ENCODE measurements around the gene SRSF1. TPM values are rescaled to one million over a fixed set of nuclear protein-coding genes. Genes with fewer than 3 reads are reported as not detected.

SRSF1 gene
- total RNA-seq, 2 experiments from 2014 or later, result 271 to 368 TPM

DNA sequence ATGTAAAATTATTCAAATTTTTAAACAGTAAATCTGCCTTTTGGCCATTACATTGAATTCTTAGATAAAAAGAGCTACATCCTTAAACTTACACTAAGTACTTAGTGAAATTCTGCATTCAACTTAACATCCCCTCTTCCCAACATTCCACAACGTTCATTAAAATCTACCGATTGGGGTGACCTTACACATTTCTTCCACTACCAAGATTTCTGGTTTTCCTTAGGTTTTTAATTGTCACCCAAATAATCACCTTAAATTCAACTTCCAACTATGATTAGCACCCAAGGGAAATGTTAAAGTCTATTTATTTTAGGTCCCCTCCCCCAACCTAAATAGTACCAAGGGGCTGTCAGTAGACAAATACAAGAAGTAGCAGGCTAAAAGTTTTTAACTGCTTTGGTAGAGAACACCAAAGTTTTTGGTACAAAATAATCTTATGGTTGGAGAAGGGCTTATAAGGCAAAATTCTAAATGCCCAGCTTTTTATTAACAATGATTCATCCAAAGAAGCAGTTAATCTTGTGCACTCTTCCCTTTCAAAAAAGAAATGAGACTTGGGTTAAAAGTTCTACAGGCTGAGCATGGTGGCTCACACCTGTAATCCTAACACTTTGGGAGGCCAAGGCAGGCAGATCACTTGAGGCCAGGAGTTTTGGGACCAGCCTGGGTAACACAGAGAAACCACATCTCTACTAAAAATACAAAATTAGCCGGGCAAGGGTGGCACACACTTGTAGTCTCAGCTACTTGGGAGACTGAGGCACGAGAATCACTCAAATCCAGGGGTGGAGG is 4.7 kb downstream of the SRSF1 start:
- ChIA-PET CTCF (interaction anchor here (0.9 to 15.7 kb wide), 8 partner anchors 12 to 235 kb away, joined by 3 to 249 read pairs (median 34); partner anchors contain the start of genes MRPS23 and VEZF1), POLR2A (interaction anchor here (0.7 to 1.7 kb wide), 6 partner anchors 13 to 147 kb away, joined by 3 to 6 read pairs (median 4); no protein-coding TSS in a partner anchor)
- ATAC-seq (no peak), DNase-seq (no peak)
- Mint-ChIP-seq H3K4me3 (peak overlapping the region; percentile 100), H3K4me1 (peaks cover 74% of the 10 kb centered on the region), H3K27me3 (no peaks in the 10 kb centered on the region), H3K9me3 (ENCODE audit: low read depth) (no peaks in the 10 kb centered on the region), H3K27ac (peak overlapping the region; percentile 86), H3K36me3 (ENCODE audit: low read depth) (peaks cover 78% of the 10 kb centered on the region)
- intact Hi-C loops (cut with DNase I, micrococcal nuclease), result no loop called here

DNA sequence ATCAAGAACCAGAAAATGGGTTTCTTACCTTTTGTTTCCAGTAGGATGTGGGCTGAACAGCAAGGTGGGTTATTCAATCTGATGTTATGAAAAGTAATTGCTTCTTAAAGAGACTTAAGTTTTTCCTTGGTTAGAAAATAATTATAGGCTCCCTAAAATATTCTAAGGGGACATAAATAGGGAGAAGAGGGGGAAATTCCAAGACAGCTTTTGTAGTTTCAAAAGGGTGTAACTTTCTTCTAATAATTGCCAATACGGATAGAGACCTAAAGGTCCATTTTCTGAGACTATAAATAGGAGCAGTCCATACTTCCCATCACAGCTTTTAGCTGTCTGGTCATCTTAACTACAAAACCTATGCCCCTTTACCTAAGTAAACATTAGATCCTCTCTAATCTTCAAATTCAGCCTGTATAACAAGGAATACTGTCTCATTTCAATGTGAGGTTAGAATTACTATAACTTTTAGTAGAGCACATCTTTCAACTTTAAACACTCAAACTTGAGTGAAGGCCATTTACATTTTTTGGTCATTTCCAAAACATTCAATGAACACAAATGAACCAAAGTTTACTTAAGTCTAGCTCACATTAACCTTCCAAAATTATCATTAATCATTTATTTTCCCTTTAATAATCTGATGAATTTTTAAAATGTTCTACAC is 5.5 kb downstream of the SRSF1 start:
- H3K27me3 Mint-ChIP-seq, result no peaks in the 10 kb centered on the region
- no peak for ATAC-seq
- intact Hi-C loops (cut with DNase I, micrococcal nuclease), result no loop called here
- no peak for DNase-seq
- peaks cover 80% of the 10 kb centered on the region for H3K36me3 Mint-ChIP-seq (ENCODE audit: low read depth)
- POLR2A ChIA-PET, result interaction anchor here (0.7 to 1.7 kb wide), 3 partner anchors 15 to 81 kb away, joined by 3 to 6 read pairs (median 3); no protein-coding TSS in a partner anchor
- H3K4me3 Mint-ChIP-seq, result no peak overlapping the region
- peak overlapping the region; percentile 59 for H3K27ac Mint-ChIP-seq
- peaks cover 81% of the 10 kb centered on the region for H3K4me1 Mint-ChIP-seq
- CTCF ChIA-PET, result interaction anchor here (0.9 to 15.7 kb wide), 9 partner anchors 12 to 236 kb away, joined by 3 to 249 read pairs (median 7); partner anchors contain the start of genes MRPS23 and VEZF1
- no peaks in the 10 kb centered on the region for H3K9me3 Mint-ChIP-seq (ENCODE audit: low read depth)

GRCh38 chr17:57999496-58000017 is 7.5 kb downstream of the SRSF1 start:
- Mint-ChIP-seq H3K9me3 (ENCODE audit: low read depth) (no peaks in the 10 kb centered on the region), H3K27me3 (no peaks in the 10 kb centered on the region), H3K4me3 (no peak overlapping the region), H3K36me3 (ENCODE audit: low read depth) (peaks cover 65% of the 10 kb centered on the region), H3K4me1 (peaks cover 88% of the 10 kb centered on the region), H3K27ac (peak overlapping the region; percentile 85)
- ATAC-seq, result peak; percentile 60
- ChIA-PET CTCF (interaction anchor here (0.7 to 15.7 kb wide), 39 partner anchors 7 to 318 kb away, joined by 3 to 249 read pairs (median 5); partner anchors contain the start of genes MRPS23, SRSF1 and VEZF1), POLR2A (interaction anchor here (1.0 to 1.3 kb wide), 9 partner anchors 8 to 150 kb away, joined by 3 to 6 read pairs (median 3); partner anchors contain the start of genes DYNLL2, MRPS23 and SRSF1)
- intact Hi-C loops (cut with DNase I, micrococcal nuclease), result loop anchor here (1.0 to 2.0 kb wide), 4 partner anchors 8 to 107 kb away; partner anchors contain the start of genes DYNLL2 (in 1 of the 2) and SRSF1 (in 1 of the 2)
- no peak for DNase-seq

DNA sequence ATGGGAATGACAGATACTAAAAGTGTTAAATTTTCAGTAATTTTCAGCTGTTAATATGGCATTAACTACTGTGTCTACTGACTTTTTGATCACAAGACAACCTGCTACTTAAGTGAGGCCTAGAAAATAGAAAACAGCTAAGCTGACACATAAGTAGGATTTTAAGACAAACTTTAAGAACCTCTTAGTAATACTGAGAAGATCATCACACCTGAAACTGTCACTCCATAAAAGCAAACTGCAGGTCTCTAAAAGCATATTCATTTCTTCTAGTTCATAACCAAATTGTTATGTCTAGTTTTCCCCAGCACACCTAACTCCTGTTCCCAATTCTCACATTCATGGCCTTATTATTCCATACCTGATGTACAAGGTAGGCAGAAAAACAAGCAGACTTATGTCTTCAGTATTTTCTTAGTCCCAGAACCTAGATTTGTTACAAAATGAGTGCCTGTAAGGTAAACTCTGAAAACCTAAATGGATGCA is 8.0 kb downstream of the SRSF1 start:
- Mint-ChIP-seq H3K36me3 (ENCODE audit: low read depth) (peaks cover 61% of the 10 kb centered on the region), H3K9me3 (ENCODE audit: low read depth) (no peaks in the 10 kb centered on the region), H3K27ac (peak overlapping the region; percentile 85), H3K27me3 (no peaks in the 10 kb centered on the region), H3K4me3 (no peak overlapping the region), H3K4me1 (peaks cover 90% of the 10 kb centered on the region)
- DNase-seq, result no peak
- CTCF ChIA-PET, result interaction anchor here (0.7 to 15.7 kb wide), 34 partner anchors 8 to 305 kb away, joined by 3 to 249 read pairs (median 6); partner anchors contain the start of genes MRPS23, SRSF1 and VEZF1
- intact Hi-C loops (cut with DNase I, micrococcal nuclease), result loop anchor here (1.0 to 2.0 kb wide), 4 partner anchors 8 to 107 kb away; partner anchors contain the start of genes DYNLL2 (in 1 of the 2) and SRSF1 (in 1 of the 2)
- ATAC-seq, result peak; percentile 32
- POLR2A ChIA-PET, result interaction anchor here (1.0 to 1.3 kb wide), 9 partner anchors 8 to 149 kb away, joined by 3 to 6 read pairs (median 3); partner anchors contain the start of genes DYNLL2, MRPS23 and SRSF1

- ChIA-PET POLR2A (interaction anchor here (0.7 to 2.4 kb wide), 4 partner anchors 8 to 42 kb away, joined by 3 to 15 read pairs (median 6); partner anchors contain the start of genes CUEDC1 and SRSF1), CTCF (interaction anchor here (0.7 to 15.7 kb wide), 10 partner anchors 7 to 164 kb away, joined by 3 to 249 read pairs (median 23); partner anchors contain the start of genes MRPS23, SRSF1 and VEZF1)
- DNase-seq (no peak), ATAC-seq (no peak)
- Mint-ChIP-seq H3K4me3 (no peak overlapping the region), H3K9me3 (ENCODE audit: low read depth) (no peaks in the 10 kb centered on the region), H3K36me3 (ENCODE audit: low read depth) (peaks cover 45% of the 10 kb centered on the region), H3K27ac (peak overlapping the region; percentile 73), H3K27me3 (no peaks in the 10 kb centered on the region), H3K4me1 (peaks cover 85% of the 10 kb centered on the region)
- intact Hi-C loops (cut with DNase I, micrococcal nuclease), result no loop called here
Observed at GRCh38 chr17:57997085-57997809, 9.8 kb downstream of the SRSF1 start.

DNA sequence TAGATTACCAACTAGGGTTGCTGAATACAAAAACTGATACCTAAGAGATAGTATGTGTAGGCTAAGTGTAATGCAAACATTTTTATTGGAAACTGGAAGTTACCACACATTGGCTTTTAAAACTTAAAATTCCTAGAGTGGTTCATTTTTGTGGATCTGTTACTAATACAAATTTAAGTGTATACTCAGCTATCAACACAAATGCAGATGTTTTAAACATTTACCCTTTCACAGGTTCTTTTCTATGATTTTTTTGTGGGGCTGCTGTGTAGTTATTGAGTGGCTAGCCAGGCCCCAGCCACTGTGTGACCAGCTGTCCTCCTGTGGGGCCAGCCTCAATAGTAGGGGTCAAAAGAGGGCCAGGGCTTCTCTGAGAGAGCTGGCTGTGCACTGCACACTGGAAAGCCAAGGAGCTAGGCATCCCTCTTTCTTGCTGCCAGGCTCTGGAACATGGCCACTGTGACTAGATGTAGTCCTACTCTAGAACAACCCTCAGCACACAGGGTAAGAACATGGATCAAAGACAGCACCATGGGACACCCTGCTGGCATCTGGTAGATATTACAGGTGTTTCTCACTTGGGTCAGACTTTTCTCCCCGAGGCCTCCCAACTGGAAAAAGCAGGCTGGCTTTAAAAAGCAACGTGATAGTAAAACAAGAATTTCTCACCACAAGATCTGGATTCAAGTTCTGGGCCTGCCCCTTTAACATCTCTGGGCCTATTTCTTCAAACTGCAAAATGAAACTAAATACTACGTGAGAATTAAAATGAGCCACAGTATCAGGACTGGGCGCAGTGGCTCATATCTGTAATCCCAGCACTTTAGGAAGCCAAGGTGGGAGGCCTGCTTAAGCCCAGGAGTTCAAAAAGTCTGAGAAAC is 11.7 kb downstream of the SRSF1 start:
- H3K9me3 Mint-ChIP-seq (ENCODE audit: low read depth), result no peaks in the 10 kb centered on the region
- H3K4me3 Mint-ChIP-seq, result no peak overlapping the region
- ATAC-seq (peak; percentile 82), DNase-seq (peak; percentile 77)
- intact Hi-C loops (cut with DNase I, micrococcal nuclease), result loop anchor here (1.0 to 2.0 kb wide), 4 partner anchors 12 to 137 kb away; partner anchors contain the start of gene SRSF1 (in 2 of the 2)
- ChIA-PET CTCF (interaction anchor here (0.7 to 15.7 kb wide), 11 partner anchors 9 to 162 kb away, joined by 3 to 249 read pairs (median 4); partner anchors contain the start of genes MRPS23 and SRSF1), POLR2A (interaction anchor here (0.6 to 2.5 kb wide), 2 partner anchors 11 to 85 kb away, joined by 3 to 9 read pairs; partner anchors contain the start of gene SRSF1)
- peaks cover 68% of the 10 kb centered on the region for H3K4me1 Mint-ChIP-seq
- peak overlapping the region; percentile 21 for H3K27ac Mint-ChIP-seq
- peaks cover 34% of the 10 kb centered on the region for H3K36me3 Mint-ChIP-seq (ENCODE audit: low read depth)
- H3K27me3 Mint-ChIP-seq, result no peaks in the 10 kb centered on the region

DNA sequence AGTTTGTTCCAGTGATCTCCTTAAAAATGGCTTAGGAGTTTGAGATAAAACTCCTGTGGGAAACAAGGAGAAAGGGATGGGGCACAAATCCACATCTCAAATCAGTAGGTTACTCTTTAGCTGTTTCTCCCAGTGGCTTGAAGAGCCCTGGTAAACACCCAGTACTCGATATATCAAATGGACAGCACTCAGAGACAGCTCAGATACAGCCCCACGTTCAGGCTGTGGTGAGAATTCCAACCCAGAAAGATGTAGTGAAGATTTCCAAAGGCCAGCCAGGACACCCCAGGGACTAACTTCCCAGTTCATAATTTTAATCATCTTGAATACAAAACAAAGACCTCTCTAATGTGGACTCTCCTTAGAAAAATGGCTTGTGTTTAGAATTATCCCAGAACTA is 12.6 kb downstream of the SRSF1 start:
- POLR2A ChIA-PET, result interaction anchor here (2.5 kb wide), 1 partner anchor 12 kb away, joined by 9 read pairs; the partner anchor contains the start of gene SRSF1
- intact Hi-C loops (cut with DNase I, micrococcal nuclease), result loop anchor here in 1 of 2 experiments (2.0 kb wide), 1 partner anchor 102 kb away; no protein-coding TSS in a partner anchor
- H3K27ac Mint-ChIP-seq, result peak overlapping the region; percentile 49

DNA sequence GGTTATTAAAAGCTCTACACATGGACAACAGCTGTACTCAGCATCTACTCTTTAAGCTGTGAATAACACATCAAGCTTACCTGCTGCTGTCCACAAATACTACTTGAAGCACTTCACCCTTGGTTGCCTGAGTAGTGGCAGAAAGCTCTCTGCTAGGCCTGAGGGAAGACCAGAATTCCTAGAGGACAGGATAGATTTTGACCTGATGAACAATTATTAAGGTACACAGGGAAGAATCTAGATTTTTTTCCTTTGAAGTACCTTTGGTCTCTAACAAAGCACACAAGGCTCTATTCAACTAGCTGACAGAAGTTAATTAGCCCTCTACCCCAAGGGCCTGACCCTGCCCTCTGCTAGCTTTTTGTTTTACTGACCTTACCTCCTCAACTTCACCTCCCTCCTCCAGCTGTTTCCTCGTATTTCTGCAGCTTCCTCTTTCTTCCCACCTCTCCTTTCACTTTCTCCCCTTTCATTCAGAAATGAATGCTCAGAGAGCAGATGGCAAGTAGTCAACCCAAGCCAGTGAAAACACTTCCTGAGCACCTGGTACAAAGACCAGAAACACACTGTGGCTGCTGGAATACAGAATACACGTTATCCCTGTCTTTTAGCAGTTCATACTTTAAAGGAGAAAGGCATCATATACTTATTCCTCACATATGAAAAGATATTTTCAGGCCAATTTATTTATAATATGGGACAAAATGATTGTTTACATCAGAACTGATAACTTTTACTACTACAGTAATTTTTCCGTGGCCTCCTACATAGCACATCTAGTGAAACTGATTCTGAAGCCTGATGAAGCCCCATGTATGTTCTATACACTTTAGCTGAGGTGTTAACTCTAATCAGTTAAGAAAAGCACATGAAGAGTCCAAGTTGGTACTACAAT is 13.3 kb downstream of the SRSF1 start:
- H3K4me1 Mint-ChIP-seq, result peaks cover 61% of the 10 kb centered on the region
- H3K27me3 Mint-ChIP-seq, result no peaks in the 10 kb centered on the region
- DNase-seq, result no peak
- POLR2A ChIA-PET, result interaction anchor here (0.7 to 2.5 kb wide), 3 partner anchors 10 to 33 kb away, joined by 3 to 9 read pairs (median 4); partner anchors contain the start of gene SRSF1
- CTCF ChIA-PET, result interaction anchor here (0.6 to 15.7 kb wide), 12 partner anchors 8 to 161 kb away, joined by 3 to 249 read pairs (median 6); partner anchors contain the start of gene MRPS23
- no peak for ATAC-seq
- peaks cover 27% of the 10 kb centered on the region for H3K36me3 Mint-ChIP-seq (ENCODE audit: low read depth)
- H3K9me3 Mint-ChIP-seq (ENCODE audit: low read depth), result no peaks in the 10 kb centered on the region
- intact Hi-C loops (cut with DNase I, micrococcal nuclease), result loop anchor here in 1 of 2 experiments (2.0 kb wide), 1 partner anchor 101 kb away; no protein-coding TSS in a partner anchor
- H3K27ac Mint-ChIP-seq, result peak overlapping the region; percentile 49
- H3K4me3 Mint-ChIP-seq, result no peak overlapping the region

More for the DNA sequence above, 12.6 kb downstream of the SRSF1 start:
- no peaks in the 10 kb centered on the region for H3K27me3 Mint-ChIP-seq
- CTCF ChIA-PET, result interaction anchor here (0.6 to 15.7 kb wide), 8 partner anchors 9 to 137 kb away, joined by 3 to 249 read pairs (median 5); partner anchors contain the start of gene MRPS23
- H3K4me3 Mint-ChIP-seq, result no peak overlapping the region
- ATAC-seq (no peak), DNase-seq (no peak)
- H3K9me3 Mint-ChIP-seq (ENCODE audit: low read depth), result no peaks in the 10 kb centered on the region
- H3K36me3 Mint-ChIP-seq (ENCODE audit: low read depth), result peaks cover 31% of the 10 kb centered on the region
- peaks cover 61% of the 10 kb centered on the region for H3K4me1 Mint-ChIP-seq
